GM12892 (cell line): ENCODE data around the gene STK32C.

ENCODE experiments used
- POLR2A ChIP-seq: IDR thresholded peaks from 2 replicates; pipeline ENCODE4 v1.6.1; 2011; ENCODE audit warnings: low read depth, low read length, control low read depth
- POLR2AphosphoS5 ChIP-seq: IDR thresholded peaks from 2 replicates; pipeline ENCODE4 v1.6.1; 2011; ENCODE audit warnings: low read depth, low read length, control low read depth
- TAF1 ChIP-seq: IDR thresholded peaks from 2 replicates; pipeline ENCODE4 v1.6.1; 2011; ENCODE audit warnings: low read depth, mild to moderate bottlenecking, control low read depth, low read length, borderline replicate concordance

DNA sequence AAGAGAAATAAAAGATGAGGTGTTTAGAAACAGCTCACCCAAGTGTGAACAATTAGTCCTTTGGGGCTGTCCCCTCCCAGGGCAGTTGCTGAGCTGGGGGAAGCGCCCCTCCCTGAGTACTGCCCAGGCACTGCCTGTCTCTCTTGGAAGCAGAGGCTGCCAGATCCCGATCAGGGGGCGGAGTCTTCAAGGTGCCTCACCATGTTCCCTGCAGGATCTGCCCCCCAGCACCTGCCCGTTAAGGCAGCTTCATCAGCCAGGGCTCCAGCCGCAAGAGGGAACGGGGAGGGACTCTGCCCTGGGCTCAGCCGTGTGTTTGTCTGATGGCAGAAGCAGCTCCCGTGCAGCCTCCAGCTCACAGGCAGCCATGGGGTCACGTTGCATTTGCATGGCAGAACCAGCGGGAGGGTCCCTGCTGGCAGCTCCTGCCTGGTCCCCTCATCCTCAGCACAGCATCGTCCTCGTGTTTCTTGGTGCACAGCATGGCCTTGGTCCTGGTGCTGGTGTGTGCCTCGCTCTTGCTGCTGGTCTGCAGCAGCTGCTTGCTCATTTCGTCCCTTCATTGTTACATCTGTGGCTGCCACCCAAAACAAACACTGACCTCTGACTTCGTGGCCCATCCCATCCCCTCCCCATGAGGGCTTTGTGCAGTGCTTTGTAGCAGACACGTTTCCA, 131.7 kb downstream of the STK32C start:
- no peak for TF ChIP-seq POLR2AphosphoS5
- no peak for TF ChIP-seq POLR2A
- no peak for TF ChIP-seq TAF1
